ENCODE results near the gene AGBL1. TPM values are rescaled to one million over a fixed set of nuclear protein-coding genes. Genes with fewer than 3 reads are reported as not detected.

The AGBL1 gene
- polyA plus RNA-seq, 1 donor (not counting 4 experiments of a cell fraction or from before 2014, with no cell fraction given) = not detected

- Histone ChIP-seq H3K9me1 (ENCODE audit: control insufficient read depth, extremely low read depth, insufficient read depth, low read length) (no peaks in the 10 kb centered on the region), H3K4me2 (ENCODE audit: control insufficient read depth, extremely low read depth, insufficient read depth, low read depth, low read length) (no peak overlapping the region), H2AFZ (ENCODE audit: control insufficient read depth, low read length) (no peak overlapping the region), H3K4me1 (ENCODE audit: control insufficient read depth, extremely low read depth, insufficient read depth, low read length) (no peaks in the 10 kb centered on the region), H3K27ac (ENCODE audit: control insufficient read depth, insufficient read depth, low read length) (no peak overlapping the region), H3K36me3 (ENCODE audit: control insufficient read depth in 2 of 2, extremely low read depth in 1 of 2, insufficient read depth in 2 of 2, low read length in 2 of 2) (no peaks in the 10 kb centered on the region), H3K4me3 (ENCODE audit: control insufficient read depth in 2 of 3, extremely low read depth in 1 of 3, insufficient read depth in 2 of 3, low read depth in 1 of 3, low read length in 3 of 3) (no peak overlapping the region), H4K20me1 (ENCODE audit: control insufficient read depth, extremely low read depth, insufficient read depth, low read length) (no peaks in the 10 kb centered on the region), H3K9ac (ENCODE audit: control insufficient read depth, extremely low read depth, insufficient read depth, low read length) (no peak overlapping the region), H3K9me3 (ENCODE audit: control insufficient read depth, low read depth, low read length) (no peaks in the 10 kb centered on the region), H3K27me3 (ENCODE audit: control insufficient read depth, extremely low read depth, insufficient read depth, low read length) (no peaks in the 10 kb centered on the region), H3K79me2 (ENCODE audit: control insufficient read depth, insufficient read depth, low read length) (no peaks in the 10 kb centered on the region)
- dilution Hi-C loops (cut with MboI; ENCODE audit: extremely low pct_ligation_motif_present, low sequenced_read_pairs) = no loop called here
- no peak for TF ChIP-seq EZH2 (IDR thresholded peaks at IDR 0.05; ENCODE audit: low read length)
- FAIRE-seq = no peak
- no peak for DNase-seq (ENCODE audit: low read depth, low spot score)
Measured at GRCh38 chr15:86756688-86757087, 677.0 kb downstream of the AGBL1 start.

GRCh38 chr15:86759800-86760523 lies 680.3 kb downstream of the AGBL1 start:
- Histone ChIP-seq H3K4me2 (ENCODE audit: control insufficient read depth, extremely low read depth, insufficient read depth, low read depth, low read length) (no peak overlapping the region), H3K27me3 (ENCODE audit: control insufficient read depth, extremely low read depth, insufficient read depth, low read length) (no peaks in the 10 kb centered on the region), H3K9ac (ENCODE audit: control insufficient read depth, extremely low read depth, insufficient read depth, low read length) (no peak overlapping the region), H3K27ac (ENCODE audit: control insufficient read depth, insufficient read depth, low read length) (no peak overlapping the region), H3K36me3 (ENCODE audit: control insufficient read depth in 2 of 2, extremely low read depth in 1 of 2, insufficient read depth in 2 of 2, low read length in 2 of 2) (no peaks in the 10 kb centered on the region), H4K20me1 (ENCODE audit: control insufficient read depth, extremely low read depth, insufficient read depth, low read length) (no peaks in the 10 kb centered on the region), H3K9me1 (ENCODE audit: control insufficient read depth, extremely low read depth, insufficient read depth, low read length) (no peaks in the 10 kb centered on the region), H3K79me2 (ENCODE audit: control insufficient read depth, insufficient read depth, low read length) (no peaks in the 10 kb centered on the region), H3K4me3 (ENCODE audit: control insufficient read depth in 2 of 3, extremely low read depth in 1 of 3, insufficient read depth in 2 of 3, low read depth in 1 of 3, low read length in 3 of 3) (no peak overlapping the region), H3K4me1 (ENCODE audit: control insufficient read depth, extremely low read depth, insufficient read depth, low read length) (no peaks in the 10 kb centered on the region), H2AFZ (ENCODE audit: control insufficient read depth, low read length) (no peak overlapping the region), H3K9me3 (ENCODE audit: control insufficient read depth, low read depth, low read length) (no peaks in the 10 kb centered on the region)
- no peak for TF ChIP-seq EZH2 (IDR thresholded peaks at IDR 0.05; ENCODE audit: low read length)
- TF ChIP-seq CTCF (optimal IDR thresholded peaks at IDR 0.05 in 1 of 3, IDR thresholded peaks at IDR 0.05 in 1 of 3, conservative IDR thresholded peaks at IDR 0.05 in 1 of 3; ENCODE audit: extremely low read depth in 1 of 3, insufficient read depth in 2 of 3, low read length in 3 of 3) = no peak
- FAIRE-seq = no peak
- dilution Hi-C loops (cut with MboI; ENCODE audit: extremely low pct_ligation_motif_present, low sequenced_read_pairs) = no loop called here
- no peak for DNase-seq (ENCODE audit: low read depth, low spot score)

- no peaks in the 10 kb centered on the region for H3K9me3 ChIP-seq (ENCODE audit: control insufficient read depth, low read depth, low read length)
- H3K36me3 ChIP-seq (ENCODE audit: control insufficient read depth in 2 of 2, extremely low read depth in 1 of 2, insufficient read depth in 2 of 2, low read length in 2 of 2) = no peaks in the 10 kb centered on the region
- H4K20me1 ChIP-seq (ENCODE audit: control insufficient read depth, extremely low read depth, insufficient read depth, low read length) = no peaks in the 10 kb centered on the region
- DNase-seq (ENCODE audit: low read depth, low spot score) = no peak
- dilution Hi-C loops (cut with MboI; ENCODE audit: extremely low pct_ligation_motif_present, low sequenced_read_pairs) = no loop called here
- H2AFZ ChIP-seq (ENCODE audit: control insufficient read depth, low read length) = no peak overlapping the region
- no peaks in the 10 kb centered on the region for H3K4me1 ChIP-seq (ENCODE audit: control insufficient read depth, extremely low read depth, insufficient read depth, low read length)
- no peaks in the 10 kb centered on the region for H3K27me3 ChIP-seq (ENCODE audit: control insufficient read depth, extremely low read depth, insufficient read depth, low read length)
- H3K9ac ChIP-seq (ENCODE audit: control insufficient read depth, extremely low read depth, insufficient read depth, low read length) = no peak overlapping the region
- TF ChIP-seq EZH2 (IDR thresholded peaks at IDR 0.05; ENCODE audit: low read length) = no peak
- TF ChIP-seq CTCF (optimal IDR thresholded peaks at IDR 0.05 in 1 of 3, IDR thresholded peaks at IDR 0.05 in 1 of 3, conservative IDR thresholded peaks at IDR 0.05 in 1 of 3; ENCODE audit: extremely low read depth in 1 of 3, insufficient read depth in 2 of 3, low read length in 3 of 3) = no peak
- no peak overlapping the region for H3K27ac ChIP-seq (ENCODE audit: control insufficient read depth, insufficient read depth, low read length)
- no peak for FAIRE-seq
- no peaks in the 10 kb centered on the region for H3K79me2 ChIP-seq (ENCODE audit: control insufficient read depth, insufficient read depth, low read length)
- no peak overlapping the region for H3K4me3 ChIP-seq (ENCODE audit: control insufficient read depth in 2 of 3, extremely low read depth in 1 of 3, insufficient read depth in 2 of 3, low read depth in 1 of 3, low read length in 3 of 3)
- H3K9me1 ChIP-seq (ENCODE audit: control insufficient read depth, extremely low read depth, insufficient read depth, low read length) = no peaks in the 10 kb centered on the region
- no peak overlapping the region for H3K4me2 ChIP-seq (ENCODE audit: control insufficient read depth, extremely low read depth, insufficient read depth, low read depth, low read length)
Measured at GRCh38 chr15:86762874-86763273, 683.2 kb downstream of the AGBL1 start.
